ENCODE results near the gene PDXDC1.
A peak's percentile ranks its signal among the peaks of the same experiment; 100 is the strongest.
"Not testable (repeated sequence)": the region's sequence is repeated elsewhere in the genome, so short reads cannot be mapped to it uniquely, and the experiment has no call there.

The PDXDC1 gene

GRCh38 chr16:15149260-15149659, 174.4 kb downstream of the PDXDC1 start:
- DNase-seq (ENCODE audit: low read depth in 1 of 2, low spot score in 1 of 2) = not testable (repeated sequence)

DNA sequence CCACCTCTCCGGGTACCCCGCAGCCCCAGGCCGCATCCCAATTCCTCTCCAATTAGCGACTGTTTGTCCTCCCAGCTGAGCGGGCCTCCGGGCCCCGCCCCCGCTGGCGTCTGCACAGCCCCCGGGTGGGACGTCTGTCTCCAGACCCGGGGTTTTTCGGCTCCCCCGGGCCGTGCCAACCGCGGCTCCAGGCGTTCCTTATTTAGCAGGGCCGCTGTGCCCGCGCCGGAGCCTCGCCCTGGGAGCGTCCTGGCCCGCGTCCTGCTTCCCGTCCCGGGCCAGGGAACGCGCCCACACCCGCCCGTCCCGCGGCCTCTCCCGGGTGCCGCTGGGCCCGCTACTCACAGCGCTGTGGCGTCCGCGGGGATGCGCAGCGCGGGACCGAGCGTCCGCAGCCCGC, 179.2 kb downstream of the PDXDC1 start:
- not testable (repeated sequence) for DNase-seq (ENCODE audit: low read depth in 1 of 2, low spot score in 1 of 2)

- peak; percentile 71 to 73 for DNase-seq (ENCODE audit: low read depth in 1 of 2, low spot score in 1 of 2)
Measured at GRCh38 chr16:15154650-15155562, 180.1 kb downstream of the PDXDC1 start.

DNA sequence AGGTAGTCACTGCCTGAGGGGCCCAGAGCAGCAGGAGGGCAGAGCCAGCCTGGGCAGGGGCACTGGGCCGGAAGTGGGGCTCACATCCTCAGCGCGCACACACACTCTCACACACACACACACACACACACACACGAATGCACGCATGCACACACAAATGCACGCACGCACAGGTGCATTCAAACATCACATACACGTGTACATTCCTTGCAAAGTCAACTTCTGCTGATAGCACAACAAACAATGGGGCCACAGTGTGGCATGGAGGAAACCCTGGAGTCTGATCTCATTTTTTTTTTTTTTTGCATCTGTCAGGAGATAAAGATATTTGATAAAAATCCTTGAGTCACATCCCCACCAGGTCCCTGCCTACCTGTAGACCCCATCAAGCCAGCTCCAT, 182.8 kb downstream of the PDXDC1 start:
- DNase-seq (ENCODE audit: low read depth in 1 of 2, low spot score in 1 of 2) = not testable (repeated sequence)

DNA sequence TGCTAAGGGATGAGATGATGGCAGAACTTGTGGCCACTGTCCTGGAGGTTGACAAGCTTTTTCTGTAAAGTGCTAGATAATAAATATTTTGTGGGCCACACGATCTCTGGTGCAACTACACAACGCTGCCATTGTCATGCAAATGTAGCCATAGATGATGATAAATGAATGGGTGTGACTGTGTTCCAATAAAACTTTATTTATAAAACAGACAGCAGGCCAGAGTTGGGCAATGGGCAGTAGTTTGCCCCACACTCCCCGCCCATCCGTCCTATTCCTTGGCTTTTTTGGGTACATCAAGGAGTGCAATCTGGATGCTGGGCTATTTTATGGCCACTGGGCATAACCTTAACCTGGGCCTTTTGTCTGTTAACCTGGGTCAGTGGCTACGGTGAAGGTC, 184.8 kb downstream of the PDXDC1 start:
- DNase-seq (ENCODE audit: low read depth in 1 of 2, low spot score in 1 of 2) = not testable (repeated sequence)

DNA sequence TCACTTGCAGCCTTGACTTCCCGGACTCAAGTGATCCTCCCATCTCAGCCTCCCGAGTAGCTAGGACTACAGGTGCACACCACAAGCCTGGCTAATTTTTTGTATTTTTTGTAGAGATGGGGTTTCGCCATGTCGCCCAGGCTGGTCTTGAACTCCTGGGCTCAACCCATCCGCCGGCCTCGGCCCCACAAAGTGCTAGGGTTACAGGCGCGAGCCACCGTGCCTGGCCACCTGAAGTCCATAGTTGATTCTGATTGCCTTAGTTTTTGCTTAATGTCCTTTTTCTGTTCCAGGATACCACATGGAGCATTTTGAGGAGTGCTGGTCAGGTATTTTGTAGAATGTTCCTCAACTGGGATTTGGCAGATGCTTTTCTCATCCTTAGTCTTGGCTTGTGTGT, 185.7 kb downstream of the PDXDC1 start:
- DNase-seq (ENCODE audit: low read depth in 1 of 2, low spot score in 1 of 2) = not testable (repeated sequence)

GRCh38 chr16:15163055-15163454, 188.2 kb downstream of the PDXDC1 start:
- DNase-seq (ENCODE audit: low read depth in 1 of 2, low spot score in 1 of 2) = not testable (repeated sequence)

DNA sequence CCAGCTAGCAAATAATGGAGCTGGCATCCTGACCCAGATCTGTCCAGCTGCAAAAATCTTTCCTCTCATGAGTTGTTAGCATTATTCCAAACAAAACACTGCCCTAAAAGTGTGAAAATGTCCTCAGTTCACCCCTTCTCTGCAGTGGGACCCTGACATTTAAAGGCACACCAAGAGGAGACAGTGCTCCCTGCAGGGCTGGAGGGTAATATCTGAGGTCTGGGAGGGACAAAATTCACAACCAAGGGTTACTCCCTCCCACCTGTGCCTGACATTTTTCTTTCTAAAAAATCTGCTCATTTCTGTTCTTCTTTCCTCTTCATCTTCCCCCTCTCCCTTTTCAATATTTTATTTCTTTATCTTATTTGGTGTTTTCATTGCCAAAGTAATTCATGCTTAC, 191.4 kb downstream of the PDXDC1 start:
- DNase-seq (ENCODE audit: low read depth in 1 of 2, low spot score in 1 of 2) = not testable (repeated sequence)

DNA sequence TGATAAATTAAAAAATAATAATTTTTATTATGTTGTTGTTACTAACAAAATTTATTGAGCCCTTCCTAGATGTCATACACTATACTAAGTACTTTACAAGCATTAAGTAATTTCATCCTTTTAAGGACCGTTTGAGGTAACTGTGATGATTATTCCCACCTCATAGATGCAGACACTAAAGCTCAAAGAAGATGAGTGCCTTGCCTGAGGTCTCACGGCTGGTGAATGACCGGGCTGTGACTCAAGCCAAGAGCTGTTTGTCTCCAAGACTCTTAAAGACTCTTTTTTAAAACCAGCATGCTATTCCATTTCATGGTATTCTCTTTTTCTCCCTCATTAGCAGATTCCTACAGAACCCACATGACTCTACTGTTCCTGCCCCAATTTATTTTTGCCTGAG, 193.5 kb downstream of the PDXDC1 start:
- DNase-seq (ENCODE audit: low read depth in 1 of 2, low spot score in 1 of 2) = not testable (repeated sequence)

DNA sequence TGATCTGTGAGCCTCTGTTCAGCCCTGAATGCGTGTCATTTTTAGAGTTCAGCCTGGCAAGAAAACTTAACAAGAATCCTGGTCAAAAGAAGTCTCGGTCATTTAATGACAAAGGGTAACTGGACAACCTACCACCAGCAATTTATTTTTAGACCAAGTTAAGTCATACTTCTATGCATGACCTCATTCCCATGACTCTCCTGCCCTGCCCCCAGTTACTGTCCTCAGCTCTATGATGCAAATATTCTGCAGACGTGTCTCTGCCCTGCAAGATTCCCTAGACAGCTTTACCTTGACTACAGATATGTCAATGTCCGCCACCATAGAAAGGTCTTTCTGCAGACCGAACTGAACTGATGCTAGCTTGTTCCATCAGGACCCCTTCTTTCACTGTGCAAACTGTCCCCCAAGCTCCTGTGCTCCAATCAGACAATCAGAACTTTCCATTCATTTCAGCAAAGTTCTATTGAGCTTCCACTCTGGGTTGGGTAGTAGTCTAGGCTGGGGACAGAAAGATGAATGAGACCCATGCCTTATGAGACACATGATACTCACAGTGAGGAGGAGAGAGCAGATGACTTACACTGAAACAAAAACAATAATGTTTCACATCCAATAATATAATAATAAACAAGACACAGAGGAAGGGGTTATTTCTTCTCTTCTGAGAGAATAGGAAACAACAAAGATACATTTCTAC, 194.3 kb downstream of the PDXDC1 start:
- not testable (repeated sequence) for DNase-seq (ENCODE audit: low read depth in 1 of 2, low spot score in 1 of 2)

GRCh38 chr16:15179909-15180308, 205.1 kb downstream of the PDXDC1 start:
- DNase-seq (ENCODE audit: low read depth in 1 of 2, low spot score in 1 of 2) = not testable (repeated sequence)

GRCh38 chr16:15180946-15181345, 206.1 kb downstream of the PDXDC1 start:
- not testable (repeated sequence) for DNase-seq (ENCODE audit: low read depth in 1 of 2, low spot score in 1 of 2)

GRCh38 chr16:15184000-15184399, 209.2 kb downstream of the PDXDC1 start:
- DNase-seq (ENCODE audit: low read depth in 1 of 2, low spot score in 1 of 2) = not testable (repeated sequence)

Measured in stimulated activated CD4-positive, alpha-beta T cell treated with anti-CD3 and anti-CD28 coated beads, Interleukin-15, amount 100 ng/mL, for 1 hour (primary cell).